22Rv1 (cell line): ENCODE data around the gene MRPL22.

Experiments used
- ZFX ChIP-seq: fragments of 450-650 bp; IDR thresholded peaks from 2 replicates; pipeline ENCODE4 v1.6.1; 2017; ENCODE audit warnings: antibody characterized with exemption, borderline replicate concordance
- TF ChIP-seq, protein P1 (sequence below): fragments of 450-650 bp; IDR thresholded peaks from 2 replicates; pipeline ENCODE4 v1.5.1; 2017; ENCODE audit warnings: mild to moderate bottlenecking

- TF ChIP-seq, protein P1, sequence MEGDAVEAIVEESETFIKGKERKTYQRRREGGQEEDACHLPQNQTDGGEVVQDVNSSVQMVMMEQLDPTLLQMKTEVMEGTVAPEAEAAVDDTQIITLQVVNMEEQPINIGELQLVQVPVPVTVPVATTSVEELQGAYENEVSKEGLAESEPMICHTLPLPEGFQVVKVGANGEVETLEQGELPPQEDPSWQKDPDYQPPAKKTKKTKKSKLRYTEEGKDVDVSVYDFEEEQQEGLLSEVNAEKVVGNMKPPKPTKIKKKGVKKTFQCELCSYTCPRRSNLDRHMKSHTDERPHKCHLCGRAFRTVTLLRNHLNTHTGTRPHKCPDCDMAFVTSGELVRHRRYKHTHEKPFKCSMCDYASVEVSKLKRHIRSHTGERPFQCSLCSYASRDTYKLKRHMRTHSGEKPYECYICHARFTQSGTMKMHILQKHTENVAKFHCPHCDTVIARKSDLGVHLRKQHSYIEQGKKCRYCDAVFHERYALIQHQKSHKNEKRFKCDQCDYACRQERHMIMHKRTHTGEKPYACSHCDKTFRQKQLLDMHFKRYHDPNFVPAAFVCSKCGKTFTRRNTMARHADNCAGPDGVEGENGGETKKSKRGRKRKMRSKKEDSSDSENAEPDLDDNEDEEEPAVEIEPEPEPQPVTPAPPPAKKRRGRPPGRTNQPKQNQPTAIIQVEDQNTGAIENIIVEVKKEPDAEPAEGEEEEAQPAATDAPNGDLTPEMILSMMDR = no peak
- TF ChIP-seq ZFX = no peak
Observed at GRCh38 chr5:154984946-154985516, 44.2 kb downstream of the MRPL22 start.
